GM19239 (cell line): ENCODE measurements around the gene ANKRD13C.
"Not testable (repeated sequence)": the region's sequence is repeated elsewhere in the genome, so short reads cannot be mapped to it uniquely, and the experiment has no call there.

Experiments used
- DNase-seq: peaks from one replicate; pipeline ENCODE4 v3.0.0; 2011; ENCODE audit warnings: low spot score; ENCODE audit not compliant: insufficient read length
- FAIRE-seq: peaks from 2 replicates; lab custom pipeline; 2011; peaks lifted over from hg19 to GRCh38; lab: Jason Lieb, UNC

Gene ANKRD13C

GRCh38 chr1:70361727-70362398 is 7.3 kb upstream of the ANKRD13C start:
- DNase-seq (no peak), FAIRE-seq (no peak)

- DNase-seq (no peak), FAIRE-seq (no peak)
Measured at GRCh38 chr1:70360321-70360720, 5.8 kb upstream of the ANKRD13C start.

GRCh38 chr1:70358921-70359564 is 4.5 kb upstream of the ANKRD13C start:
- FAIRE-seq (no peak), DNase-seq (no peak)

- no peak for FAIRE-seq
- no peak for DNase-seq
Measured at GRCh38 chr1:70355920-70356319, 1.4 kb upstream of the ANKRD13C start.

GRCh38 chr1:70355111-70355407 is 537 bp upstream of the ANKRD13C start:
- FAIRE-seq (no peak), DNase-seq (no peak)

- DNase-seq (no peak), FAIRE-seq (peak; percentile 59)
Measured at GRCh38 chr1:70353601-70354331, 756 bp downstream of the ANKRD13C start.

GRCh38 chr1:70353044-70353443 is 1.5 kb downstream of the ANKRD13C start:
- FAIRE-seq: no peak

GRCh38 chr1:70349799-70350198 is 4.7 kb downstream of the ANKRD13C start:
- FAIRE-seq: not testable (repeated sequence)

More at GRCh38 chr1:70353044-70353443, 1.5 kb downstream of the ANKRD13C start:
- no peak for DNase-seq

GRCh38 chr1:70348399-70349165 is 5.9 kb downstream of the ANKRD13C start:
- no peak for FAIRE-seq
- DNase-seq: no peak

More at GRCh38 chr1:70349799-70350198, 4.7 kb downstream of the ANKRD13C start:
- not testable (repeated sequence) for DNase-seq

GRCh38 chr1:70339644-70340043 is 14.9 kb downstream of the ANKRD13C start:
- DNase-seq, FAIRE-seq: not testable (repeated sequence)

- FAIRE-seq (no peak), DNase-seq (no peak)
Measured at GRCh38 chr1:70336050-70336449, 18.5 kb downstream of the ANKRD13C start.

GRCh38 chr1:70334436-70334835 is 20.1 kb downstream of the ANKRD13C start:
- FAIRE-seq: no peak

GRCh38 chr1:70333245-70333644 is 21.3 kb downstream of the ANKRD13C start:
- no peak for FAIRE-seq

More at GRCh38 chr1:70334436-70334835, 20.1 kb downstream of the ANKRD13C start:
- no peak for DNase-seq

GRCh38 chr1:70331962-70332361 is 22.6 kb downstream of the ANKRD13C start:
- FAIRE-seq: no peak
- DNase-seq: no peak

More at GRCh38 chr1:70333245-70333644, 21.3 kb downstream of the ANKRD13C start:
- no peak for DNase-seq

GRCh38 chr1:70327306-70328076 is 27.0 kb downstream of the ANKRD13C start:
- no peak for FAIRE-seq

GRCh38 chr1:70324683-70325082 is 29.8 kb downstream of the ANKRD13C start:
- DNase-seq: no peak
- no peak for FAIRE-seq

More at GRCh38 chr1:70327306-70328076, 27.0 kb downstream of the ANKRD13C start:
- no peak for DNase-seq

- no peak for FAIRE-seq
- no peak for DNase-seq
Measured at GRCh38 chr1:70319750-70320149, 34.8 kb downstream of the ANKRD13C start.

- FAIRE-seq (no peak), DNase-seq (no peak)
Measured at GRCh38 chr1:70318191-70318590, 36.3 kb downstream of the ANKRD13C start.

GRCh38 chr1:70317087-70317486 is 37.4 kb downstream of the ANKRD13C start:
- DNase-seq (no peak), FAIRE-seq (peak; percentile 49)

GRCh38 chr1:70315782-70316181 is 38.7 kb downstream of the ANKRD13C start:
- FAIRE-seq (no peak), DNase-seq (no peak)
